Smooth muscle cell (in vitro differentiated cells): Measurements from ENCODE around the gene GRB7. TPM values are rescaled to one million over a fixed set of nuclear protein-coding genes. Genes with fewer than 3 reads are reported as not detected.

Experiments used
- DNase-seq: peaks from one replicate; lab custom pipeline; 2025; ENCODE audit not compliant: unreplicated experiment; lab: John Stamatoyannopoulos, UW
- H2AFZ ChIP-seq: fragments of 200-600 bp; sonication (generic); 2 replicates; pipeline ENCODE4 v1.6.0; 2016; ENCODE audit warnings: antibody characterized with exemption, low read depth, mild to moderate bottlenecking
- H3F3A ChIP-seq: fragments of 200-600 bp; sonication (generic); 2 replicates; pipeline ENCODE4 v1.6.0; 2017; ENCODE audit warnings: antibody characterized with exemption, low read depth
- H3K27ac ChIP-seq: fragments of 200-600 bp; sonication (generic); 2 replicates; pipeline ENCODE4 v1.5.1; 2016; ENCODE audit warnings: low read depth, mild to moderate bottlenecking
- H3K27me3 ChIP-seq: fragments of 200-600 bp; sonication (generic); 2 replicates; pipeline ENCODE4 v1.6.1; 2016; ENCODE audit warnings: low read depth, mild to moderate bottlenecking
- H3K36me3 ChIP-seq: fragments of 200-600 bp; sonication (generic); 2 replicates; pipeline ENCODE4 v1.5.1; 2016; ENCODE audit warnings: low read depth
- H3K4me1 ChIP-seq: fragments of 200-600 bp; sonication (generic); 2 replicates; pipeline ENCODE4 v1.5.1; 2016; ENCODE audit warnings: low read depth
- H3K4me2 ChIP-seq: fragments of 200-600 bp; sonication (generic); 2 replicates; pipeline ENCODE4 v1.6.0; 2016; ENCODE audit warnings: mild to moderate bottlenecking
- H3K4me3 ChIP-seq: fragments of 200-600 bp; sonication (generic); 2 replicates; pipeline ENCODE4 v1.5.1; 2016; ENCODE audit warnings: mild to moderate bottlenecking
- H3K79me2 ChIP-seq: fragments of 200-600 bp; sonication (generic); 2 replicates; pipeline ENCODE4 v1.6.0; 2016; ENCODE audit warnings: low read depth, mild to moderate bottlenecking
- H3K9ac ChIP-seq: fragments of 200-600 bp; sonication (generic); 2 replicates; pipeline ENCODE4 v1.6.0; 2016; ENCODE audit warnings: low read depth
- H3K9me3 ChIP-seq: fragments of 200-600 bp; sonication (generic); replicated peaks from 2 replicates; pipeline ENCODE4 v1.5.1; 2016; ENCODE audit warnings: low read depth
- H4K20me1 ChIP-seq: fragments of 200-600 bp; sonication (generic); 2 replicates; pipeline ENCODE4 v1.6.0; 2016; ENCODE audit warnings: low read depth
- CTCF ChIP-seq: fragments of 200-600 bp; sonication (generic); IDR thresholded peaks from 2 replicates; pipeline ENCODE4 v1.5.1; 2017; ENCODE audit warnings: borderline replicate concordance, mild to moderate bottlenecking, antibody characterized with exemption; ENCODE audit not compliant: insufficient read depth, poor library complexity, severe bottlenecking
- WGBS: methylation state at CpG from one replicate; pipeline ENCODE4 v1.1.7; 2016; ENCODE audit warnings: low lambda C conversion rate; 5-methylcytosine and 5-hydroxymethylcytosine counted together
- polyA plus RNA-seq: library from polyadenylated mRNA; unstranded; fragments of >200 nt; fragmentation: Nextera tagmentation; extraction: Ambion mirVana; gene quantifications from 2 replicates; pipeline ENCODE4 v1.2.1, GENCODE V29; 2016
- total RNA-seq: library from RNA; depleted of rRNA; stranded (reverse); fragments of >200 nt; gene quantifications from 2 replicates; pipeline ENCODE4 v1.2.3, GENCODE V29; 2014

The GRB7 gene
- total and polyA plus RNA-seq, 2 experiments from 2014 or later, result 2.7 to 4.1 TPM

DNA sequence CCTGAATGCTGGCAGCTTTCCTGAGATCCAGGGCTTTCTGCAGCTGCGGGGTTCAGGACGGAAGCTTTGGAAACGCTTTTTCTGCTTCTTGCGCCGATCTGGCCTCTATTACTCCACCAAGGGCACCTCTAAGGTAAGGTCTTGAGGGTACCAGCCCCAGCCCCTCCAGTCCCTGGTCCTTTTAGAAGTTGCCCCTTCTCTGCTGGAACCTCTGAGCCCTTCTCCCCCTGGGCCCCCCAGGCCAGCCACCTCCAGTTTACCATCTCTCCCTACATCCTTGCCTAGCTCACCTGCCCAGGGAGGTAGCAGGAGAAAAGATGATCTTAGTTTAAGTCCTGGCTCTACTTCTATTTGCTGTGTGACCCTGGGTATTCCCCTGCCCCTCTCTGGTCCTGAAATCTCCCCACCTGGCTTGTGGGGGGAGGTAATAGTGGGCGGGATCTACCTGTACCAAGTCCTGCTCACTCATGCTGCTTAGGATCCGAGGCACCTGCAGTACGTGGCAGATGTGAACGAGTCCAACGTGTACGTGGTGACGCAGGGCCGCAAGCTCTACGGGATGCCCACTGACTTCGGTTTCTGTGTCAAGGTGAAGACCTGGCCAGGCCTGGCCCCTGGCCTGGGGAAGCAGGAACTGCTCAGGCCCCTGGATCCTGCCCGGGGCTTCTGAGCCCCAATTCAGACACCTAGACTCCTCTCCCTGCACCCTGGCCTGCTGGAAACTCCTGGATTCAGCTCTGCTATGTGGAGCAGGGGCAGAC lies 6.5 kb downstream of the GRB7 start:
- Histone ChIP-seq H3K36me3 (no peaks in the 10 kb centered on the region), H3F3A (no peaks in the 10 kb centered on the region), H3K4me3 (no peak overlapping the region), H3K27me3 (peaks cover 13% of the 10 kb centered on the region), H3K9me3 (no peaks in the 10 kb centered on the region), H4K20me1 (no peaks in the 10 kb centered on the region), H3K4me1 (peaks cover 16% of the 10 kb centered on the region), H3K79me2 (no peaks in the 10 kb centered on the region), H3K27ac (no peak overlapping the region), H2AFZ (no peak overlapping the region), H3K9ac (no peak overlapping the region), H3K4me2 (no peak overlapping the region)
- TF ChIP-seq CTCF, result no peak
- WGBS, result 95% methylated on average over 16 of the region's 16 CpGs
- no peak for DNase-seq

- no peak for TF ChIP-seq CTCF
- H3K4me1 ChIP-seq, result peaks cover 11% of the 10 kb centered on the region
- no peaks in the 10 kb centered on the region for H3F3A ChIP-seq
- 88% methylated on average over 8 of the region's 8 CpGs for WGBS
- no peaks in the 10 kb centered on the region for H3K9me3 ChIP-seq
- no peak overlapping the region for H2AFZ ChIP-seq
- no peaks in the 10 kb centered on the region for H3K79me2 ChIP-seq
- DNase-seq, result no peak
- peaks cover 8% of the 10 kb centered on the region for H3K27me3 ChIP-seq
- H3K27ac ChIP-seq, result no peak overlapping the region
- no peak overlapping the region for H3K4me3 ChIP-seq
- no peaks in the 10 kb centered on the region for H4K20me1 ChIP-seq
- H3K36me3 ChIP-seq, result no peaks in the 10 kb centered on the region
- no peak overlapping the region for H3K9ac ChIP-seq
- no peak overlapping the region for H3K4me2 ChIP-seq
Observed at GRCh38 chr17:39744836-39745215, 7.1 kb downstream of the GRB7 start.

- Histone ChIP-seq H3K27me3 (peaks cover under 1% of the 10 kb centered on the region), H3K4me2 (no peak overlapping the region), H3K4me3 (no peak overlapping the region), H2AFZ (no peak overlapping the region), H3K9me3 (no peaks in the 10 kb centered on the region), H3K27ac (no peak overlapping the region), H3K4me1 (peaks cover 3% of the 10 kb centered on the region), H3K36me3 (no peaks in the 10 kb centered on the region), H4K20me1 (no peaks in the 10 kb centered on the region), H3K9ac (no peak overlapping the region), H3K79me2 (no peaks in the 10 kb centered on the region), H3F3A (no peaks in the 10 kb centered on the region)
- TF ChIP-seq CTCF, result no peak
- 94% methylated on average over 23 of the region's 23 CpGs for WGBS
- no peak for DNase-seq
Observed at GRCh38 chr17:39745335-39746144, 7.8 kb downstream of the GRB7 start.
